Duodenal mucosa (tissue), 2 donors: Measurements from ENCODE around the gene ENAM.

Source experiments
- H3K27ac ChIP-seq: one replicate; pipeline ENCODE4 v1.7.0; 2013; ENCODE audit warnings: low read depth, low read length
- H3K27me3 ChIP-seq, 2 donors: one replicate each; pipeline ENCODE4 v1.7.0; 2013; ENCODE audit warnings: low read length in 2 of 2, control low read depth in 1 of 2; ENCODE audit not compliant: insufficient read depth in 2 of 2, control insufficient read depth in 1 of 2
- H3K36me3 ChIP-seq, 2 donors: one replicate each; pipeline ENCODE4 v1.7.0; 2013; ENCODE audit warnings: low read length in 2 of 2, control low read depth in 1 of 2; ENCODE audit not compliant: insufficient read depth in 2 of 2, control insufficient read depth in 1 of 2
- H3K4me1 ChIP-seq, 2 donors: one replicate each; pipeline ENCODE4 v1.7.0; 2013; ENCODE audit warnings: low read length in 2 of 2, control low read depth in 1 of 2; ENCODE audit not compliant: insufficient read depth in 2 of 2, control insufficient read depth in 1 of 2
- H3K4me3 ChIP-seq, 2 donors: one replicate each; pipeline ENCODE4 v1.7.0; 2013; ENCODE audit warnings: low read length in 2 of 2, low read depth in 1 of 2
- H3K9ac ChIP-seq, 2 donors: one replicate each; pipeline ENCODE4 v1.7.0; 2013; ENCODE audit warnings: low read length in 2 of 2, low read depth in 1 of 2
- H3K9me3 ChIP-seq, 2 donors: one replicate each; pipeline ENCODE4 v1.7.0; 2013; ENCODE audit warnings: low read length in 2 of 2, control low read depth in 1 of 2; ENCODE audit not compliant: control insufficient read depth in 1 of 2

ENAM gene

GRCh38 chr4:70601422-70602039, 27.0 kb upstream of the ENAM start:
- H3K27ac ChIP-seq = no peak overlapping the region
- H3K9ac ChIP-seq = no peak overlapping the region
- H3K36me3 ChIP-seq = no peaks in the 10 kb centered on the region
- no peaks in the 10 kb centered on the region for H3K4me1 ChIP-seq
- no peaks in the 10 kb centered on the region for H3K9me3 ChIP-seq
- no peak overlapping the region for H3K4me3 ChIP-seq
- H3K27me3 ChIP-seq = no peaks in the 10 kb centered on the region

DNA sequence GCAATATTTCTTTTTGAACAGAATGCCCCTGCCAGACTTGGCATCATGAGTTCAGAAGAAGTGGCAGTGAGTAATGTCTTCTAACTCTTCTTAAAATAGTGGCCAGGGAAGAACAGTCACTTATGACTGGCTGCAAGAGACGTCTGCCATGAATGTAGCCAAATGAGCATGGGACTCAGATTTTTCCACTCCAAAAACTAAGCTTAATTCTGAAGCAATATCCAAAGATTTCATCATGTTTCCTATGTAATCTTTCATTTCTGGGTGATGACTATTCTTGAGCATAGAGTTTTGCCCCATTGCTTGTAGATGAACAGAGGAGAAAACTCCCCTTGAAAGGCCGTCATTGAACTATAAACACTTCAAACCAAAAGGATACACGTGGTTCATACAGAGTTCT, 24.7 kb upstream of the ENAM start:
- no peak overlapping the region for H3K27ac ChIP-seq
- H3K36me3 ChIP-seq = no peaks in the 10 kb centered on the region
- H3K9ac ChIP-seq = no peak overlapping the region
- no peaks in the 10 kb centered on the region for H3K9me3 ChIP-seq
- no peaks in the 10 kb centered on the region for H3K4me1 ChIP-seq
- no peak overlapping the region for H3K4me3 ChIP-seq
- no peaks in the 10 kb centered on the region for H3K27me3 ChIP-seq

DNA sequence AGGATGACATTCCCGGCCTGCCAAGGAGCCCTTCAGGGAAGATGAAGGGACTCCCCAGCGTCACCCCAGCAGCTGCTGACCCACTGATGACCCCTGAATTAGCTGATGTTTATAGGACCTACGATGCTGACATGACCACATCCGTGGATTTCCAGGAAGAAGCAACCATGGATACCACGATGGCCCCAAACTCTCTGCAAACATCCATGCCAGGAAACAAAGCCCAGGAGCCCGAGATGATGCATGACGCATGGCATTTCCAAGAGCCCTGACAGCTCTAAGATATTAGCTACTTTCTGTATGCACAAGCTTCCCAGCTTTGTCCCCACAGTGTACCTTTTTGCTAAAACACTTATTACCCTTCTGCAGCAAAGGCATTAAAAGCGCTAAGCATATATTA, 22.1 kb upstream of the ENAM start:
- H3K4me3 ChIP-seq = no peak overlapping the region
- no peaks in the 10 kb centered on the region for H3K4me1 ChIP-seq
- H3K27me3 ChIP-seq = no peaks in the 10 kb centered on the region
- H3K9ac ChIP-seq = no peak overlapping the region
- no peak overlapping the region for H3K27ac ChIP-seq
- H3K36me3 ChIP-seq = no peaks in the 10 kb centered on the region
- no peaks in the 10 kb centered on the region for H3K9me3 ChIP-seq

DNA sequence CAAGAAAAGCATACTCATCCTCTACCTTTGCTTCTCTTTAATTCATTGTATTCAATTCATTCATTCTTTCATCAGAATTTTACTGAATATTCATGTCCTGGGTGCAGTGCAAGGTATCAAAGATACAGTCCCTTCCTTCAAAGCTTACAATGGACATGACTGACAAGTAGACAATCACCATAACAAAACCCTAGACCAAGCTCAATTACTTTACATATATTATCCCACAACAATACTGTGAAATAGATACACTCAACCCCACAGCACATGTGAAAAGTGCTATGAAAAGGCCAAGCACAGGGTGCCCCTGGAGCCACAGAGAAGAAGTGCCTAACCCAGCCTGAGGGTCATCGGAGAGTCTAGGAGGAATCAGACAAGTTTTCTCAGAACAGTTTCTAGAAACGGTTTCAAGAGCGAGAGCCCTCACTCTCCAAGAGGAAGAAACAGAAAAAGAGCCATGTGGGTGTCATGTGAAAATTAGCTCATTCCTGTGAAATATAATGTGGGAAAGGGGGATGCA, 21.1 kb upstream of the ENAM start:
- H3K9me3 ChIP-seq = no peaks in the 10 kb centered on the region
- no peaks in the 10 kb centered on the region for H3K27me3 ChIP-seq
- H3K4me1 ChIP-seq = no peaks in the 10 kb centered on the region
- no peak overlapping the region for H3K9ac ChIP-seq
- no peaks in the 10 kb centered on the region for H3K36me3 ChIP-seq
- no peak overlapping the region for H3K27ac ChIP-seq
- H3K4me3 ChIP-seq = no peak overlapping the region

DNA sequence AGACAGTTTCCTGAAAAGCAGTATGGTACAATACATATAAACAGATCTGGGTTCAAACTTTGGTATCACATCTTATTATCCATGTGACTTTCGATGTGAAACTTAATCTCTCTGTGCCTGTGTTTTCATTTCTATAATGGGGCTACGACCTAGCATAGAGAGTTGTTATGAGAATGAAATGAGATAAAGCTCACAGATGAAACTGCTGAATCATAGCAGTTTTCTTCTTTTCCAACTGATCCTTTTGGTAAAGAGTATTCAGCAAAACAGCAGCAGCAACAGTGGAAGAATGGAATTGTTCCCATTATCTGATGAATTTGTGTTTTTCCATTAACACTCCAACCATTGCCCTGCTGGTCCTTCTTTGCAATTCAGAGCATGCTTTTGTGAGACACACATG, 20.2 kb upstream of the ENAM start:
- Histone ChIP-seq H3K9ac (no peak overlapping the region), H3K36me3 (no peaks in the 10 kb centered on the region), H3K27me3 (no peaks in the 10 kb centered on the region), H3K4me3 (no peak overlapping the region), H3K27ac (no peak overlapping the region), H3K4me1 (peaks cover 0 to 3% of the 10 kb centered on the region in 2 donors), H3K9me3 (no peaks in the 10 kb centered on the region)

DNA sequence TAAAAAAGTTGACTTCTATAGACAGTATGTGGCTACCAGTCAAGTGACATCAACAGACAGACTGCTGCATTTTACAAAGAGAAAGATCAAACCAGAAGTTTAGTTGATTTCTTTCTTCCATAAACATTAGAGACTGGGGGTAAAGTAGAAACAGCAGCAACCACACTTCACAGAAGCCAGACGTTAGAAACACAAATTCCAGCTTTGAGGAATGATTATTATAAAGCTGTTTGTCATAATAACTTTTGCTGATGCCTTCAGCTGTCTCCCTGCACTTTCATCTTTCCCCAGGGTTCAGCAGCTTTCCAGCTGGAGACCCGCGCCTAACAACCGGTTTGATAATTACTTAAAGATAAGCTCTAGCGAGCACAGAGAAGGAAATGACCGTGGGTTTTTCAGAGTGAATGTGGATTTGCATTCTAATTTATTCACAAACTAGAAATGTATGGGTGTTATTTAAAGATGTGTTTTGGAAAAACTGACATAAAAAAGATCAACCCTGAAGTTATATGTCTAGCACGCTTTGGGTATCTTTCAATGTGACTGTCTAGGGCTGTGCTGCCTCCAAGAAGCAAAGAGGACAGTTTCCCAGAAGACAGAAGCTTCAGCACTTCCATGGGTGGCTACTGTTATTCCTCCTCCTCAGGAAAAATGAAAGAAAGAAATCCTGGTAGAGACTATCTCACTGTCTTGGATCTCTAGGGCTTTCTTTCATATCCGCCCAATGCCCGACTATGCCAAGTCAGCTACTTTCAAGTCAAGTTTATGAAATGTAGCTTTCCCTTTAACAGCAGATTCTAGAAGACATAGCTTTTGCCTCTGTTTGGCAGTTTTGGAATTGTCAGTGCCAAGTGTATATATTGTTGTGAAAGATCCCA, 15.0 kb upstream of the ENAM start:
- Histone ChIP-seq H3K4me3 (peak overlapping the region; percentile 53 to 63), H3K4me1 (peaks cover 10 to 14% of the 10 kb centered on the region in 2 donors), H3K27ac (no peak overlapping the region), H3K27me3 (no peaks in the 10 kb centered on the region), H3K9ac (peak overlapping the region in 1 of 2 donors; percentile 31), H3K36me3 (no peaks in the 10 kb centered on the region), H3K9me3 (no peaks in the 10 kb centered on the region)

DNA sequence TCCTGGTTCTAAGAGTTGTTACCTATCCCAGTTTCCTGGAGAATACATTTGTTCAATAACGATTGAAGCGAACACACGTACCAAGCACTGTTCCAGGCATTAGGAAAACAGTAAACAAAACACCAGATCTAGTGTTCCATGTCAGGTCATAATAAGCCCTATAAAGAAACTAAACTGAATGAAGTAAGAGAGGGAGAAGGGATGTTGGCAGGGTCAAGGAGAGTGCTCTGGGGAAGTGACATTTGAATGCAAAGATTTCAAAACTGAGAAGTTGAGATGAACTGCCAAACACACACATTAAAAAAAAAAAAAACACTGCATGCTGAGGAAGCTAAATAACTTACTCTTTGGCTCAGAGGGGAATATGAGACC, 14.4 kb upstream of the ENAM start:
- peaks cover 10 to 14% of the 10 kb centered on the region in 2 donors for H3K4me1 ChIP-seq
- H3K27ac ChIP-seq = no peak overlapping the region
- no peaks in the 10 kb centered on the region for H3K9me3 ChIP-seq
- peak overlapping the region; percentile 53 to 63 for H3K4me3 ChIP-seq
- H3K36me3 ChIP-seq = no peaks in the 10 kb centered on the region
- no peaks in the 10 kb centered on the region for H3K27me3 ChIP-seq
- no peak overlapping the region for H3K9ac ChIP-seq

GRCh38 chr4:70619288-70619687, 9.3 kb upstream of the ENAM start:
- H3K36me3 ChIP-seq = no peaks in the 10 kb centered on the region
- H3K4me3 ChIP-seq = no peak overlapping the region
- H3K9me3 ChIP-seq = no peaks in the 10 kb centered on the region
- H3K27me3 ChIP-seq = no peaks in the 10 kb centered on the region
- H3K4me1 ChIP-seq = peaks cover 1% of the 10 kb centered on the region in 2 donors
- no peak overlapping the region for H3K27ac ChIP-seq
- H3K9ac ChIP-seq = no peak overlapping the region

DNA sequence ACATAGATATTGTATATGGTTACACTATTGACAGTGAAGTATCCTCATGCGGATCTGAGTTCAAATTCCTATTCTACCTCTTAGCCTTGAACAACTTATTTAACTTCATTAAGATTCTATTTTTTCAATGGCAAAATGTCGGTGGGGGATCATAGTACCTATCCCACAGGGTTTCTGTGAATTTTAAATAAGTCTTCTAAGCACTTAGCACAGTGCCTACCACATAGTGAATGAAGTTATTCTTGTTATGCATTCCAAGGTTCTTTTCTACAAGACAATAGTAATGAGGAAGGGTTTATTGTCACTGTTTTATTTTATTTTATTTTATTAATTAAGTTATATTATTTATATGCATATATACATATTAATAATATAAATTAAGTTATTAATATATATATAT, 8.8 kb upstream of the ENAM start:
- H3K9ac ChIP-seq = no peak overlapping the region
- no peaks in the 10 kb centered on the region for H3K27me3 ChIP-seq
- H3K9me3 ChIP-seq = no peaks in the 10 kb centered on the region
- no peak overlapping the region for H3K4me3 ChIP-seq
- H3K4me1 ChIP-seq = no peaks in the 10 kb centered on the region
- no peaks in the 10 kb centered on the region for H3K36me3 ChIP-seq
- H3K27ac ChIP-seq = no peak overlapping the region

DNA sequence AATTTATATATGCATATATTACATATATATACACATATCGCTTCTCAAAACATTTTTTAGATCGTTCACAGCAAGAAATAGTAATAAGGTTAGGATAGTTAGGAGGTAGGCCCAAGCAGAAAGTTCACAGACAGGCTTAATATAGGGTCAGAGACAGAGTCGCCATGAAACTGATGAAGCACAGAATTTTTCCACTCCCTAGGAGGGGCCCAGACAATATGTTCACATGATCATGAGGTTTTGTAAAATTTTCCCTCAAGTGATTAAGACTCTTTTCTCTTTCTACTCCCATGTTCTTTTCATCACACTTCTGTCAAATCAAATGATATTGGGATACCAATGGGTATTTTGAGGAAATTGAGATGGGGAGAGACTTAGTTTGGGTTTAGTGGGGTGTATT, 5.2 kb upstream of the ENAM start:
- no peaks in the 10 kb centered on the region for H3K9me3 ChIP-seq
- no peak overlapping the region for H3K9ac ChIP-seq
- no peak overlapping the region for H3K27ac ChIP-seq
- H3K4me1 ChIP-seq = no peaks in the 10 kb centered on the region
- no peak overlapping the region for H3K4me3 ChIP-seq
- H3K36me3 ChIP-seq = no peaks in the 10 kb centered on the region
- no peaks in the 10 kb centered on the region for H3K27me3 ChIP-seq
